GM21529 (cell line): ENCODE measurements around the gene TRIM47.

Source experiments
- ATAC-seq: cut with Tn5 transposase; IDR thresholded peaks from one replicate; pipeline ENCODE4 v1.9.1; 2021; ENCODE audit not compliant: unreplicated experiment

The TRIM47 gene

GRCh38 chr17:75832652-75833400 is 45.6 kb downstream of the TRIM47 start:
- no peak for ATAC-seq

- no peak for ATAC-seq
These were observed 46.2 kb downstream of the TRIM47 start for GRCh38 chr17:75832164-75832651.

- no peak for ATAC-seq
These were observed 47.3 kb downstream of the TRIM47 start for GRCh38 chr17:75831032-75831571.

GRCh38 chr17:75830164-75831031 is 48.0 kb downstream of the TRIM47 start:
- no peak for ATAC-seq

GRCh38 chr17:75829747-75830146 is 48.6 kb downstream of the TRIM47 start:
- no peak for ATAC-seq

- no peak for ATAC-seq
These were observed 49.6 kb downstream of the TRIM47 start for GRCh38 chr17:75828741-75829140.

GRCh38 chr17:75828076-75828400 is 50.3 kb downstream of the TRIM47 start:
- ATAC-seq: no peak

GRCh38 chr17:75827308-75828075 is 50.9 kb downstream of the TRIM47 start:
- peak; percentile 46 for ATAC-seq

GRCh38 chr17:75826561-75827307 is 51.6 kb downstream of the TRIM47 start:
- ATAC-seq: no peak

- ATAC-seq: no peak
These were observed 52.5 kb downstream of the TRIM47 start for GRCh38 chr17:75825748-75826370.

- ATAC-seq: no peak
These were observed 53.2 kb downstream of the TRIM47 start for GRCh38 chr17:75825149-75825552.

GRCh38 chr17:75824666-75825065 is 53.7 kb downstream of the TRIM47 start:
- ATAC-seq: no peak
